Neural progenitor cell (in vitro differentiated cells): ENCODE data around the gene CCDC171. TPM values are rescaled to one million over a fixed set of nuclear protein-coding genes. Genes with fewer than 3 reads are reported as not detected.
A peak's percentile ranks its signal among the peaks of the same experiment; 100 is the strongest.

Experiments
- DNase-seq: peaks from one replicate; pipeline ENCODE4 v3.0.0-alpha.2; 2016; ENCODE audit warnings: low spot score
- H2AFZ ChIP-seq: fragments of 200-600 bp; sonication (generic); replicated peaks from 2 replicates; pipeline ENCODE4 v1.6.1; 2016; ENCODE audit warnings: antibody characterized with exemption
- H3F3A ChIP-seq: fragments of 200-600 bp; sonication (generic); 2 replicates; pipeline ENCODE4 v1.6.1; 2016; ENCODE audit warnings: antibody characterized with exemption, low read depth
- H3K27ac ChIP-seq: fragments of 200-600 bp; sonication (generic); 2 replicates; pipeline ENCODE4 v1.5.1; 2016; ENCODE audit warnings: mild to moderate bottlenecking
- H3K27me3 ChIP-seq: fragments of 200-600 bp; sonication (generic); 2 replicates; pipeline ENCODE4 v1.6.1; 2016; ENCODE audit warnings: mild to moderate bottlenecking, moderate library complexity
- H3K36me3 ChIP-seq: fragments of 200-600 bp; sonication (generic); 2 replicates; pipeline ENCODE4 v1.5.1; 2016
- H3K4me1 ChIP-seq: fragments of 200-600 bp; sonication (generic); 2 replicates; pipeline ENCODE4 v1.6.1; 2016; ENCODE audit warnings: mixed run types
- H3K4me2 ChIP-seq: fragments of 200-600 bp; sonication (generic); 2 replicates; pipeline ENCODE4 v1.6.1; 2016
- H3K4me3 ChIP-seq: fragments of 200-600 bp; sonication (generic); 2 replicates; pipeline ENCODE4 v1.5.1; 2016
- H3K79me2 ChIP-seq: fragments of 200-600 bp; sonication (generic); 2 replicates; pipeline ENCODE4 v1.6.1; 2016; ENCODE audit warnings: low read depth
- H3K9ac ChIP-seq: fragments of 200-600 bp; sonication (generic); 2 replicates; pipeline ENCODE4 v1.6.1; 2016
- H3K9me3 ChIP-seq: fragments of 200-600 bp; sonication (generic); 2 replicates; pipeline ENCODE4 v1.5.1; 2016; ENCODE audit warnings: low read depth
- H4K20me1 ChIP-seq: fragments of 200-600 bp; sonication (generic); 2 replicates; pipeline ENCODE4 v1.6.1; 2016; ENCODE audit warnings: low read depth
- H3K27ac Mint-ChIP-seq: 3 replicates; pipeline ENCODE4 v1.8.0; 2021; ENCODE audit warnings: mixed read lengths
- H3K27me3 Mint-ChIP-seq: 2 replicates; pipeline ENCODE4 v1.8.0; 2022; ENCODE audit warnings: low read depth, mild to moderate bottlenecking, inconsistent platforms, moderate library complexity, mixed read lengths; ENCODE audit not compliant: insufficient read depth
- H3K36me3 Mint-ChIP-seq: 3 replicates; pipeline ENCODE4 v1.8.0; 2021; ENCODE audit warnings: mixed read lengths
- H3K4me1 Mint-ChIP-seq: 3 replicates; pipeline ENCODE4 v1.8.0; 2021; ENCODE audit warnings: mixed read lengths
- H3K4me3 Mint-ChIP-seq: 3 replicates; pipeline ENCODE4 v1.8.0; 2021; ENCODE audit warnings: mild to moderate bottlenecking, moderate library complexity, mixed read lengths
- H3K9me3 Mint-ChIP-seq: 3 replicates; pipeline ENCODE4 v1.8.0; 2020; ENCODE audit warnings: mixed read lengths
- EZH2 ChIP-seq: fragments of 200-600 bp; sonication (generic); IDR thresholded peaks from 2 replicates; pipeline ENCODE4 v1.6.1; 2017; ENCODE audit warnings: antibody characterized with exemption, mild to moderate bottlenecking, moderate library complexity
- EZH2phosphoT487 ChIP-seq: fragments of 200-600 bp; sonication (generic); IDR thresholded peaks from 2 replicates; pipeline ENCODE4 v1.6.1; 2017; ENCODE audit warnings: antibody characterized with exemption
- total RNA-seq: library from RNA; depleted of rRNA; stranded (reverse); fragments of >200 nt; gene quantifications from 2 replicates; pipeline ENCODE4 v1.2.3, GENCODE V29; 2015; ENCODE audit warnings: low replicate concordance
- TF ChIP-seq, protein P1 (sequence below): fragments of 200-600 bp; sonication (generic); IDR thresholded peaks from 2 replicates; pipeline ENCODE4 v1.5.1; 2017; ENCODE audit warnings: antibody characterized with exemption, mild to moderate bottlenecking

The CCDC171 gene
- total RNA-seq, 1 donor from 2014 or later, result 9.3 TPM

DNA sequence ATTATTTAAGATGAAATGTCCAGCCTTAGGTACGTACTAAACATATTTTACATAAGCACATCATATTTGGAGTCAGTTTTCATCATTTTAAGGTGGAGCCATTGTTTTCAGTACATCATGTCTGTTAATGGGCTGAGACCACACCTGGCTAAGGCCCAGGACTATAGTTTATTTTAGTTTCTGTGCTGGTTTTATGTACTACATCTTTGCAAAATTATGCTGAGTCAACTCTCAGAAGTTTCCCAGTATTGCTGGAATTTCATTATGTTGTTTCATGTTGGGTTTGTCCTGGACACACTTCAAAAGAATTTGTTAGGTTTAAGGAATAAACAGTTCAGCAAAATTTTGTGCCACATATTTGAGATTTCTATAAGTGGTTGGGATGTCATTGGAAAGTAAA lies 171.2 kb downstream of the CCDC171 start:
- Histone ChIP-seq H3K79me2 (no peaks in the 10 kb centered on the region), H3K9ac (no peak overlapping the region)

GRCh38 chr9:15724612-15725011 lies 171.8 kb downstream of the CCDC171 start:
- Histone ChIP-seq H2AFZ (no peak overlapping the region), H3K79me2 (no peaks in the 10 kb centered on the region), H3K4me1 (peaks cover 15% of the 10 kb centered on the region), H4K20me1 (peaks cover 4% of the 10 kb centered on the region), H3K36me3 (no peaks in the 10 kb centered on the region), H3K9me3 (no peaks in the 10 kb centered on the region), H3K4me2 (no peak overlapping the region), H3K27ac (no peak overlapping the region), H3F3A (no peaks in the 10 kb centered on the region), H3K9ac (no peak overlapping the region), H3K27me3 (no peaks in the 10 kb centered on the region), H3K4me3 (no peak overlapping the region)
- Mint-ChIP-seq H3K9me3 (no peaks in the 10 kb centered on the region), H3K27me3 (no peaks in the 10 kb centered on the region), H3K36me3 (no peaks in the 10 kb centered on the region), H3K4me3 (no peak overlapping the region), H3K4me1 (peaks cover 33% of the 10 kb centered on the region), H3K27ac (peak overlapping the region; percentile 67)
- no peak for DNase-seq
- TF ChIP-seq EZH2phosphoT487, result no peak
- no peak for TF ChIP-seq EZH2
- TF ChIP-seq, protein P1, sequence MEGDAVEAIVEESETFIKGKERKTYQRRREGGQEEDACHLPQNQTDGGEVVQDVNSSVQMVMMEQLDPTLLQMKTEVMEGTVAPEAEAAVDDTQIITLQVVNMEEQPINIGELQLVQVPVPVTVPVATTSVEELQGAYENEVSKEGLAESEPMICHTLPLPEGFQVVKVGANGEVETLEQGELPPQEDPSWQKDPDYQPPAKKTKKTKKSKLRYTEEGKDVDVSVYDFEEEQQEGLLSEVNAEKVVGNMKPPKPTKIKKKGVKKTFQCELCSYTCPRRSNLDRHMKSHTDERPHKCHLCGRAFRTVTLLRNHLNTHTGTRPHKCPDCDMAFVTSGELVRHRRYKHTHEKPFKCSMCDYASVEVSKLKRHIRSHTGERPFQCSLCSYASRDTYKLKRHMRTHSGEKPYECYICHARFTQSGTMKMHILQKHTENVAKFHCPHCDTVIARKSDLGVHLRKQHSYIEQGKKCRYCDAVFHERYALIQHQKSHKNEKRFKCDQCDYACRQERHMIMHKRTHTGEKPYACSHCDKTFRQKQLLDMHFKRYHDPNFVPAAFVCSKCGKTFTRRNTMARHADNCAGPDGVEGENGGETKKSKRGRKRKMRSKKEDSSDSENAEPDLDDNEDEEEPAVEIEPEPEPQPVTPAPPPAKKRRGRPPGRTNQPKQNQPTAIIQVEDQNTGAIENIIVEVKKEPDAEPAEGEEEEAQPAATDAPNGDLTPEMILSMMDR, result no peak

More for the DNA sequence above, 171.2 kb downstream of the CCDC171 start:
- H3K9me3 Mint-ChIP-seq, result no peaks in the 10 kb centered on the region
- H3K4me3 ChIP-seq, result no peak overlapping the region
- H3K36me3 ChIP-seq, result no peaks in the 10 kb centered on the region
- H3K4me1 ChIP-seq, result peaks cover 15% of the 10 kb centered on the region
- no peak overlapping the region for H2AFZ ChIP-seq
- no peaks in the 10 kb centered on the region for H3K36me3 Mint-ChIP-seq
- H3K4me1 Mint-ChIP-seq, result peaks cover 33% of the 10 kb centered on the region
- H3K27ac Mint-ChIP-seq, result peak overlapping the region; percentile 53
- TF ChIP-seq, protein P1, result no peak
- TF ChIP-seq EZH2phosphoT487, result no peak
- no peaks in the 10 kb centered on the region for H3K27me3 ChIP-seq
- H3K4me2 ChIP-seq, result no peak overlapping the region
- no peak for DNase-seq
- H3K27me3 Mint-ChIP-seq, result no peaks in the 10 kb centered on the region
- no peak overlapping the region for H3K4me3 Mint-ChIP-seq
- H3K27ac ChIP-seq, result no peak overlapping the region
- peaks cover 4% of the 10 kb centered on the region for H4K20me1 ChIP-seq
- no peaks in the 10 kb centered on the region for H3K9me3 ChIP-seq
- H3F3A ChIP-seq, result no peaks in the 10 kb centered on the region

GRCh38 chr9:15725953-15726352 lies 173.1 kb downstream of the CCDC171 start:
- no peak overlapping the region for H3K4me2 ChIP-seq

GRCh38 chr9:15729507-15729906 lies 176.7 kb downstream of the CCDC171 start:
- H3K27ac Mint-ChIP-seq, result no peak overlapping the region
- no peak overlapping the region for H3K4me3 Mint-ChIP-seq
- peaks cover 11% of the 10 kb centered on the region for H3K4me1 Mint-ChIP-seq

More at GRCh38 chr9:15725953-15726352, 173.1 kb downstream of the CCDC171 start:
- Mint-ChIP-seq H3K27me3 (no peaks in the 10 kb centered on the region), H3K27ac (no peak overlapping the region), H3K36me3 (no peaks in the 10 kb centered on the region), H3K4me1 (peaks cover 33% of the 10 kb centered on the region), H3K4me3 (no peak overlapping the region), H3K9me3 (no peaks in the 10 kb centered on the region)
- peaks cover 15% of the 10 kb centered on the region for H3K4me1 ChIP-seq
- TF ChIP-seq EZH2 (no peak), EZH2phosphoT487 (no peak)
- H3K36me3 ChIP-seq, result no peaks in the 10 kb centered on the region
- peaks cover 4% of the 10 kb centered on the region for H4K20me1 ChIP-seq
- no peak for DNase-seq
- no peak overlapping the region for H3K9ac ChIP-seq
- no peaks in the 10 kb centered on the region for H3K79me2 ChIP-seq
- H3K4me3 ChIP-seq, result no peak overlapping the region
- no peaks in the 10 kb centered on the region for H3F3A ChIP-seq
- H3K27me3 ChIP-seq, result no peaks in the 10 kb centered on the region
- H3K27ac ChIP-seq, result no peak overlapping the region
- H2AFZ ChIP-seq, result no peak overlapping the region
- no peaks in the 10 kb centered on the region for H3K9me3 ChIP-seq

More at GRCh38 chr9:15729507-15729906, 176.7 kb downstream of the CCDC171 start:
- no peaks in the 10 kb centered on the region for H3K27me3 ChIP-seq
- Mint-ChIP-seq H3K27me3 (no peaks in the 10 kb centered on the region), H3K36me3 (no peaks in the 10 kb centered on the region), H3K9me3 (no peaks in the 10 kb centered on the region)
- no peak overlapping the region for H3K4me2 ChIP-seq
- H3K4me3 ChIP-seq, result no peak overlapping the region
- H3K9ac ChIP-seq, result no peak overlapping the region
- H3F3A ChIP-seq, result no peaks in the 10 kb centered on the region
- no peaks in the 10 kb centered on the region for H4K20me1 ChIP-seq
- no peak overlapping the region for H2AFZ ChIP-seq
- DNase-seq, result no peak
- no peak for TF ChIP-seq EZH2phosphoT487
- no peaks in the 10 kb centered on the region for H3K4me1 ChIP-seq
- no peaks in the 10 kb centered on the region for H3K36me3 ChIP-seq
- H3K79me2 ChIP-seq, result no peaks in the 10 kb centered on the region
- no peak overlapping the region for H3K27ac ChIP-seq
- no peaks in the 10 kb centered on the region for H3K9me3 ChIP-seq
